H1 (cell line): ENCODE results near the gene CEP70.

Experiments
- CEBPB ChIP-seq: IDR thresholded peaks from 2 replicates; pipeline ENCODE4 v1.6.1; 2012; ENCODE audit warnings: low read depth, low read length
- CHD1 ChIP-seq: IDR thresholded peaks from 2 replicates; pipeline ENCODE4 v1.6.1; 2012; ENCODE audit warnings: low read depth, low read length, improper control_type of control experiment
- EZH2 ChIP-seq: fragments of 200-600 bp; sonication (generic); IDR thresholded peaks from 2 replicates; pipeline ENCODE4 v1.7.1; 2012; ENCODE audit warnings: low read depth, mild to moderate bottlenecking, moderate library complexity, low read length, inconsistent platforms; ENCODE audit not compliant: severe bottlenecking
- GABPA ChIP-seq: IDR thresholded peaks from 2 replicates; pipeline ENCODE4 v1.6.1; 2011; ENCODE audit warnings: mild to moderate bottlenecking, low read length, moderate library complexity, borderline replicate concordance; ENCODE audit not compliant: insufficient read depth
- JUND ChIP-seq: IDR thresholded peaks from 2 replicates; pipeline ENCODE4 v1.6.1; 2011; ENCODE audit warnings: mild to moderate bottlenecking, improper control_type of control experiment, low read length
- POLR2A ChIP-seq, 2 experiments: IDR thresholded peaks; 1 replicate in 1 of 2; 2 replicates in 1 of 2; pipeline ENCODE4 v1.6.1; 2011; ENCODE audit warnings: low read depth in 2 of 2, low read length in 2 of 2, mild to moderate bottlenecking in 2 of 2; ENCODE audit errors: control extremely low read depth in 1 of 2
- POLR2AphosphoS5 ChIP-seq: IDR thresholded peaks from 2 replicates; pipeline ENCODE4 v1.6.1; 2011; ENCODE audit warnings: low read depth, low read length
- SP2 ChIP-seq: IDR thresholded peaks from 2 replicates; pipeline ENCODE4 v1.6.1; 2012; ENCODE audit warnings: mild to moderate bottlenecking, low read length, inconsistent platforms
- SUZ12 ChIP-seq: fragments of 200-600 bp; sonication (generic); IDR thresholded peaks from 2 replicates; pipeline ENCODE4 v1.6.1; 2012; ENCODE audit warnings: mild to moderate bottlenecking, inconsistent platforms, low read length, moderate library complexity, mixed read lengths

DNA sequence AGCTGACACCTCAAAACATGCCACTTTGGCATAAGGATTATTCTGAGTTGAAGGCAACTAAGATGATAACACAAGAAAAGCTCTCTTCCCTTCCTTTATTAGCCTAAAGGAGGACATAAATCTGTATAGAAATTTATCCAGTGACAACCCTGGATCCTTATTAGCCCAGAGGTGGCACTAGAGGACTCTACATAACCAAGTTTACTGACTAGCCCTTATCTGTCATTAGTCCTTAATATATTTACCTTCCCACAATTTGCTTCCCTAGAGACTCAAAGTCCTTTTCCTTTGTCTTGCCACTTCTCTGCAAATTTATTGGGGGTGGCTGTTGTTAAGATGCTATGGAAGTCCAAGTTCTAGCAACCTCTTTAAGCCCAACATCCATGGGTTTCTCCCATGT is 26.7 kb downstream of the CEP70 start:
- TF ChIP-seq SP2 (no peak), POLR2AphosphoS5 (no peak), POLR2A (IDR thresholded peaks at IDR 0.05; ENCODE audit: control extremely low read depth in 1 of 2, low read depth in 2 of 2, low read length in 2 of 2) (no peak), EZH2 (no peak), JUND (no peak), GABPA (no peak), CEBPB (no peak), SUZ12 (no peak), CHD1 (no peak)
